ENCODE results near the gene USP34.
"Not testable (repeated sequence)": the region's sequence is repeated elsewhere in the genome, so short reads cannot be mapped to it uniquely, and the experiment has no call there.

DNA sequence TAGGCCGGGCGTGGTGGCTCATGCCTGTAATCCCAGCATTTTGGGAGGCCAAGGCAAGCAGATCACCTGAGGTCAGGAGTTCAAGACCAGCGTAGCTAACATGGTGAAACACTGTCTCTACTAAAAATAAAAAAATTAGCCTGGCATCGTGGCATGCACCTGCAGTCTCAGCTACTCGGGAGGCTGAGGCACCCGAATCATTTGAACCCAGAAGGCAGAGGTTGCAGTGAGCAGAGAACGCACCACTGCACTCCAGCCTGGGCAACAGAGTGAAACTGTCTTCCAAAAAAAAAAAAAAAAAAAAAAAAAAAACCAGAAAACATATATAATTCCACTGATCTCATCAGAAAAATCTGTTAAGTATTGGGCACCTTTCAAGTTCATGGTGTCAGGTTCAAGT, 23.9 kb downstream of the USP34 start:
- TF ChIP-seq POLR2A (IDR thresholded peaks at IDR 0.05; ENCODE audit: low read length); GATA1 (IDR thresholded peaks at IDR 0.05; ENCODE audit: low read depth, low read length): not testable (repeated sequence)

Data from erythroblast (primary cell).